ENCODE data around the gene SHE.
"Not testable (repeated sequence)": the region's sequence is repeated elsewhere in the genome, so short reads cannot be mapped to it uniquely, and the experiment has no call there.

Gene SHE

GRCh38 chr1:154536570-154536969 lies 34.4 kb upstream of the SHE start:
- Histone ChIP-seq H3K27ac (ENCODE audit: low read length) (no peak overlapping the region), H3K27me3 (ENCODE audit: insufficient read depth, low read length) (peaks cover 4% of the 10 kb centered on the region; the same call in 1 of the 2 replicates), H3K4me3 (ENCODE audit: low read length) (no peak overlapping the region)

GRCh38 chr1:154533952-154534844 lies 32.0 kb upstream of the SHE start:
- Histone ChIP-seq H3K9ac (ENCODE audit: low read depth, low read length) (no peak overlapping the region), H3K27me3 (ENCODE audit: insufficient read depth, low read length) (no peaks in the 10 kb centered on the region), H3K36me3 (ENCODE audit: insufficient read depth, low read depth, low read length) (no peaks in the 10 kb centered on the region), H3K9me3 (ENCODE audit: insufficient read depth, low read depth, low read length) (no peaks in the 10 kb centered on the region), H3K4me1 (ENCODE audit: insufficient read depth, low read length) (no peaks in the 10 kb centered on the region), H3K4me3 (ENCODE audit: low read length) (no peak overlapping the region), H3K27ac (ENCODE audit: low read length) (no peak overlapping the region)

More at GRCh38 chr1:154536570-154536969, 34.4 kb upstream of the SHE start:
- no peaks in the 10 kb centered on the region for H3K9me3 ChIP-seq (ENCODE audit: insufficient read depth, low read depth, low read length)
- H3K9ac ChIP-seq (ENCODE audit: low read depth, low read length), result no peak overlapping the region
- no peaks in the 10 kb centered on the region for H3K4me1 ChIP-seq (ENCODE audit: insufficient read depth, low read length)
- H3K36me3 ChIP-seq (ENCODE audit: insufficient read depth, low read depth, low read length), result no peaks in the 10 kb centered on the region

- not testable (repeated sequence) for H3K4me3 ChIP-seq (ENCODE audit: low read length); H3K9ac ChIP-seq (ENCODE audit: low read depth, low read length); H3K27me3 ChIP-seq (ENCODE audit: insufficient read depth, low read length); H3K4me1 ChIP-seq (ENCODE audit: insufficient read depth, low read length); H3K27ac ChIP-seq (ENCODE audit: low read length); H3K36me3 ChIP-seq (ENCODE audit: insufficient read depth, low read depth, low read length); H3K9me3 ChIP-seq (ENCODE audit: insufficient read depth, low read depth, low read length)
Measured at GRCh38 chr1:154531950-154532349, 29.7 kb upstream of the SHE start.

- H3K27me3 ChIP-seq (ENCODE audit: insufficient read depth, low read length), result no peaks in the 10 kb centered on the region
- H3K9me3 ChIP-seq (ENCODE audit: insufficient read depth, low read depth, low read length), result no peaks in the 10 kb centered on the region
- H3K4me3 ChIP-seq (ENCODE audit: low read length), result no peak overlapping the region
- no peaks in the 10 kb centered on the region for H3K4me1 ChIP-seq (ENCODE audit: insufficient read depth, low read length)
- no peak overlapping the region for H3K27ac ChIP-seq (ENCODE audit: low read length)
- H3K36me3 ChIP-seq (ENCODE audit: insufficient read depth, low read depth, low read length), result no peaks in the 10 kb centered on the region
- H3K9ac ChIP-seq (ENCODE audit: low read depth, low read length), result no peak overlapping the region
Measured at GRCh38 chr1:154529308-154529707, 27.1 kb upstream of the SHE start.

GRCh38 chr1:154527192-154527591 lies 25.0 kb upstream of the SHE start:
- Histone ChIP-seq H3K9ac (ENCODE audit: low read depth, low read length) (no peak overlapping the region), H3K36me3 (ENCODE audit: insufficient read depth, low read depth, low read length) (no peaks in the 10 kb centered on the region), H3K4me1 (ENCODE audit: insufficient read depth, low read length) (no peaks in the 10 kb centered on the region), H3K27ac (ENCODE audit: low read length) (no peak overlapping the region), H3K9me3 (ENCODE audit: insufficient read depth, low read depth, low read length) (no peaks in the 10 kb centered on the region), H3K4me3 (ENCODE audit: low read length) (no peak overlapping the region), H3K27me3 (ENCODE audit: insufficient read depth, low read length) (no peaks in the 10 kb centered on the region)

- no peak overlapping the region for H3K4me3 ChIP-seq (ENCODE audit: low read length)
Measured at GRCh38 chr1:154524881-154525280, 22.7 kb upstream of the SHE start.

GRCh38 chr1:154521695-154522094 lies 19.5 kb upstream of the SHE start:
- no peak overlapping the region for H3K27ac ChIP-seq (ENCODE audit: low read length)
- H3K27me3 ChIP-seq (ENCODE audit: insufficient read depth, low read length), result no peaks in the 10 kb centered on the region; the same call in 1 of the 2 replicates
- no peaks in the 10 kb centered on the region for H3K36me3 ChIP-seq (ENCODE audit: insufficient read depth, low read depth, low read length)
- H3K4me3 ChIP-seq (ENCODE audit: low read length), result no peak overlapping the region
- no peaks in the 10 kb centered on the region for H3K9me3 ChIP-seq (ENCODE audit: insufficient read depth, low read depth, low read length)
- H3K9ac ChIP-seq (ENCODE audit: low read depth, low read length), result no peak overlapping the region
- no peaks in the 10 kb centered on the region for H3K4me1 ChIP-seq (ENCODE audit: insufficient read depth, low read length)

More at GRCh38 chr1:154524881-154525280, 22.7 kb upstream of the SHE start:
- Histone ChIP-seq H3K36me3 (ENCODE audit: insufficient read depth, low read depth, low read length) (no peaks in the 10 kb centered on the region), H3K9me3 (ENCODE audit: insufficient read depth, low read depth, low read length) (no peaks in the 10 kb centered on the region), H3K27me3 (ENCODE audit: insufficient read depth, low read length) (no peaks in the 10 kb centered on the region; the same call in 1 of the 2 replicates), H3K9ac (ENCODE audit: low read depth, low read length) (no peak overlapping the region), H3K27ac (ENCODE audit: low read length) (no peak overlapping the region), H3K4me1 (ENCODE audit: insufficient read depth, low read length) (no peaks in the 10 kb centered on the region)

- Histone ChIP-seq H3K27ac (ENCODE audit: low read length) (no peak overlapping the region), H3K36me3 (ENCODE audit: insufficient read depth, low read depth, low read length) (no peaks in the 10 kb centered on the region), H3K27me3 (ENCODE audit: insufficient read depth, low read length) (no peaks in the 10 kb centered on the region; the same call in 1 of the 2 replicates), H3K9ac (ENCODE audit: low read depth, low read length) (no peak overlapping the region), H3K4me1 (ENCODE audit: insufficient read depth, low read length) (no peaks in the 10 kb centered on the region), H3K9me3 (ENCODE audit: insufficient read depth, low read depth, low read length) (no peaks in the 10 kb centered on the region), H3K4me3 (ENCODE audit: low read length) (no peak overlapping the region)
Measured at GRCh38 chr1:154520333-154520732, 18.1 kb upstream of the SHE start.

- H3K9ac ChIP-seq (ENCODE audit: low read depth, low read length), result no peak overlapping the region
- no peaks in the 10 kb centered on the region for H3K36me3 ChIP-seq (ENCODE audit: insufficient read depth, low read depth, low read length)
Measured at GRCh38 chr1:154519591-154519991, 17.4 kb upstream of the SHE start.

GRCh38 chr1:154517661-154518060 lies 15.4 kb upstream of the SHE start:
- Histone ChIP-seq H3K27ac (ENCODE audit: low read length) (no peak overlapping the region), H3K9ac (ENCODE audit: low read depth, low read length) (no peak overlapping the region), H3K27me3 (ENCODE audit: insufficient read depth, low read length) (no peaks in the 10 kb centered on the region; the same call in 1 of the 2 replicates), H3K9me3 (ENCODE audit: insufficient read depth, low read depth, low read length) (no peaks in the 10 kb centered on the region), H3K4me1 (ENCODE audit: insufficient read depth, low read length) (no peaks in the 10 kb centered on the region), H3K4me3 (ENCODE audit: low read length) (no peak overlapping the region), H3K36me3 (ENCODE audit: insufficient read depth, low read depth, low read length) (no peaks in the 10 kb centered on the region)

More at GRCh38 chr1:154519591-154519991, 17.4 kb upstream of the SHE start:
- H3K4me1 ChIP-seq (ENCODE audit: insufficient read depth, low read length), result no peaks in the 10 kb centered on the region
- H3K27ac ChIP-seq (ENCODE audit: low read length), result no peak overlapping the region
- H3K4me3 ChIP-seq (ENCODE audit: low read length), result no peak overlapping the region
- no peaks in the 10 kb centered on the region; the same call in 1 of the 2 replicates for H3K27me3 ChIP-seq (ENCODE audit: insufficient read depth, low read length)
- H3K9me3 ChIP-seq (ENCODE audit: insufficient read depth, low read depth, low read length), result no peaks in the 10 kb centered on the region

- H3K27me3 ChIP-seq (ENCODE audit: insufficient read depth, low read length), result peaks cover 8% of the 10 kb centered on the region
- H3K4me1 ChIP-seq (ENCODE audit: insufficient read depth, low read length), result no peaks in the 10 kb centered on the region
- H3K9me3 ChIP-seq (ENCODE audit: insufficient read depth, low read depth, low read length), result no peaks in the 10 kb centered on the region
- H3K9ac ChIP-seq (ENCODE audit: low read depth, low read length), result no peak overlapping the region
- no peaks in the 10 kb centered on the region for H3K36me3 ChIP-seq (ENCODE audit: insufficient read depth, low read depth, low read length)
- H3K27ac ChIP-seq (ENCODE audit: low read length), result no peak overlapping the region
- no peak overlapping the region for H3K4me3 ChIP-seq (ENCODE audit: low read length)
Measured at GRCh38 chr1:154514066-154514553, 11.9 kb upstream of the SHE start.

GRCh38 chr1:154512760-154513159 lies 10.5 kb upstream of the SHE start:
- Histone ChIP-seq H3K27me3 (ENCODE audit: insufficient read depth, low read length) (peaks cover 19% of the 10 kb centered on the region), H3K9ac (ENCODE audit: low read depth, low read length) (no peak overlapping the region), H3K27ac (ENCODE audit: low read length) (no peak overlapping the region), H3K36me3 (ENCODE audit: insufficient read depth, low read depth, low read length) (no peaks in the 10 kb centered on the region), H3K4me3 (ENCODE audit: low read length) (no peak overlapping the region), H3K4me1 (ENCODE audit: insufficient read depth, low read length) (no peaks in the 10 kb centered on the region), H3K9me3 (ENCODE audit: insufficient read depth, low read depth, low read length) (no peaks in the 10 kb centered on the region)

All from iPS-20b (cell line).